GM03348 (cell line): ENCODE data around the gene PRAMEF33.
"Not testable (repeated sequence)": the region's sequence is repeated elsewhere in the genome, so short reads cannot be mapped to it uniquely, and the experiment has no call there.

Experiments used
- DNase-seq: peaks from one replicate; pipeline ENCODE4 v3.0.0; 2012; ENCODE audit warnings: low spot score

The PRAMEF33 gene, protein sequence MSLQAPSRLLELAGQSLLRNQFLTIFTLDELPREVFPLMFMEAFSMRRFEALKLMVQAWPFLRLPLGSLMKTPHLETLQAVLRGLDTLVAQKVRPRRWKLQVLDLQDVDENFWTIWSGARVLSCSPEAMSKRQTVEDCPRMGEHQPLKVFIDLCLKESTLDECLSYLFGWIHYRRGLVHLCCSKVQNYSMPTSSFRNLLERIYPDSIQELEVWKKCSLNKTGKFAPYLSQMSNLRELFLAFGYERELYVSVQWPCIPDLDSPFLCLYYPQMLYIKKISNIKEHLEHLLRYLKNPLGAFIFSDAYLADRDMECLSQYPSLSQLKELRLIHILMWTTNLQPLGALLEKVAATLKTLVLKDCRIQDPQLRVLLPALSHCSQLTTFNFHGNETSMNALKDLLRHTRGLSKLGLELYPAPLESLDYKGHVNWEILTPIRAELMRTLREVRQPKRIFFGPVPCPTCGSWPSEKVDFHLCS

DNA sequence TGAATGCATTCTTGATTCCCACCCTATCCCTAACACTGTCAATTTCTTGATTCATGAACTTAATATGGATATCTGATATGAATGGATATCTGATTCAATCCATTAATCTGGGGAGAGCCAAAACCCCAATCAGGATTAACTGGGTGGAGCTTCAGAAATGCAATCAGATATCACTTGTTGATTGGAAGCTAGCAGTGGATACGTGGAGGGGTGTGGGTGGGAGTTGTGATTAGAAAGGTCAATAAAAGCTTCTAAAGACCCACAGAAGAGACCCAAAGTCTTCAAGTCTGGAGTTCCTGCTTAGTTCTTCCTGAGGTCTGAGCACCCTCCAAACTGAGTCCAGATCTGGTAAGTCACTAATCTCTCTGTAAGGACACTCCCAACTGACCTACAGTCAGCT is at the start of gene PRAMEF33:
PRAMEF33 (plus strand) TSS at position 301 of the 400 bp plus-strand sequence. CDS start 2,416 bp downstream, outside the sequence.
- DNase-seq = not testable (repeated sequence)

DNA sequence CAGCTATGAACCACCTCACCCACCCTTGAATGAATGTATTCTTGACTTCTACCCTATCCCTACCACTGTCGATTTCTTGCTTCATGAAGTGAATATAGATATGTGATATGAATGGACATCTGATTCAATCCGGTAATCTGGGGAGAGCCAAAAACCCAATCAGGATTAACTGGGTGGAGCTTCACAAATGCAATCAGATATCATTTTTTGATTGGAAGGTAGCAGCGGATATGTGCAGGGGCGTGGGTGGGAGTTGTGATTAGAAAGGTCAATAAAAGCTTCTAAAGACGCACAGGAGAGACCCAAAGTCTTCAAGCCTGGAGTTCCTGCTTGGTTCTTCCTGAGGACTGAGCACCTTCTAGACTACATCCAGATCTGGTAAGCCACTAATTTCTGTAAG is 49.4 kb upstream of the PRAMEF33 start, which contains the start of gene PRAMEF5:
PRAMEF5 (plus strand) TSS at position 301 of the 400 bp plus-strand sequence. CDS start 5,071 bp downstream, outside the sequence.
- not testable (repeated sequence) for DNase-seq

DNA sequence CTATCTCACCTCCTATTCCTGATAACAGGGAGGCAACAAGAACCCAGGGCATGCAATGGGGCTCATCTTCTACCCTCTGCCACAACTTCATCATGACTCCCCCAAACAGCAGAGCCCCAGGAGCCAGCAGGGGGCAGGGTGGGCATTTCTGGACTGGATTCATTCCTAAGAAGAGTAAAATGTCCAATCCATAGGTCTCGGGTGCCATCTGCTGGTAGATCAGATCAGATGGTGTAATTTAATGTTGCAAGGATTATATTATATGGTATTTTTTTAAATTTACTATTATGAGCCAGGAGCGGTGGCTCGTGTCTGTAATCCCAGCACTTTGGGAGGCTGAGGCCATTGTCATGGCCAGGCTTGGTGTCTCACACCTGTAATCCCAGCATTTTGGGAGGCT is 38.2 kb upstream of the PRAMEF33 start:
- DNase-seq = not testable (repeated sequence)

DNA sequence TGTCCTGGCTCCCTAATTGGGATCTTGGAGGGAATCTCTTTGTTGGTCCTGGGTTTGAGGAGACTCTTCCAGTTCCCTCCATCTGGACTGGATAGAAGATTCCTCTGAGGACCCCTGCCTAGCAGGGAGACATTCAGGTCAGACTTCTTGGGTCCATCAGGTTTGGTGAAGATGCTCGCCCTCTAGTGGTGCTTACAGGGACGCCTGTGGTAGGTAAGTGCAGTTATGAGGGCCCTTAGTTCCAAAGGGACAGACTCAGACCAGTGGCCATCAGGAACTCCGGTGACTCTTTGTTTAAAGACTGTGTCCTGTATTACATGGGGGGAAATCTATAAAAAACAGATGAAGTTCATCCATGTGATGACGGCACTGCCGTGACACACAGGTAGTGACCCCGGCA is 26.3 kb upstream of the PRAMEF33 start:
- not testable (repeated sequence) for DNase-seq

DNA sequence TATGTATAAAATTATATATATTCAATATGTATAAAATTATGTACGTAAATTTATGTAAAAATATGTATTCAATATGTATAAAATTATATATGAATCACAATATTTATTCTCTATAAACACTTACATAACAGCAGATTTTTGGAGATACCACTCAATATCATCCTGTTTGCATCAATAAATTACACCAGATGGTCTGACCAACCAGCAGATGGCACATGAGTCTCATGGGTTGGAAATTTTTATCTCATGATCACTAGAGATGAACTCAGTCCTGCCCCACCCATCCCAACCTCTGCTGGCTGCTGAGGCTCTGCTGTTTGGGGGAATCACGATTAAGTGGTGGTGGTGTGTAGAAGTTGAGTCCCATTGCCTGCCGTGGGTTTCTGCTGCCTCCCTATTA is 23.7 kb upstream of the PRAMEF33 start:
- DNase-seq = not testable (repeated sequence)

DNA sequence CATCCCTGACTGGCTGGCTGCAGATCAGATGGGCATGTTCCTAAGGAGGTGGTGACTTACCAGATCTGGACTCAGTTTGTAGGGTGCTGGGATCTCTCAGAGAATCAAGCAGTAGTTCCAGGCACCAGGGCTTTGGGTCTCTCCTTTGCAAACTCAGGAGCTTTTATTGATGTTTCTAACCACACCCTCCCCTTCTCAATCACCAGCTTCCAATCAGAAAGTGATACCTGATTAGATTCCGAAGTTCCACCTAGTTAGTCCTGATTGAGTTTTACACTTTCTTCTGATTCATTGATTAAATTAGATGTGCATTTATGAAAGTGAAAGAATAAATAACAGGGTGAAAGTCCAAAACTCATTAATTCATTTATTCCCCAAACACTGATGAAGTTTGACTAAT is 18.3 kb upstream of the PRAMEF33 start, which contains the start of gene PRAMEF8:
PRAMEF8 (minus strand) TSS at position 101 of the 400 bp plus-strand sequence. CDS start 1,046 bp downstream, outside the sequence.
- DNase-seq = not testable (repeated sequence)

DNA sequence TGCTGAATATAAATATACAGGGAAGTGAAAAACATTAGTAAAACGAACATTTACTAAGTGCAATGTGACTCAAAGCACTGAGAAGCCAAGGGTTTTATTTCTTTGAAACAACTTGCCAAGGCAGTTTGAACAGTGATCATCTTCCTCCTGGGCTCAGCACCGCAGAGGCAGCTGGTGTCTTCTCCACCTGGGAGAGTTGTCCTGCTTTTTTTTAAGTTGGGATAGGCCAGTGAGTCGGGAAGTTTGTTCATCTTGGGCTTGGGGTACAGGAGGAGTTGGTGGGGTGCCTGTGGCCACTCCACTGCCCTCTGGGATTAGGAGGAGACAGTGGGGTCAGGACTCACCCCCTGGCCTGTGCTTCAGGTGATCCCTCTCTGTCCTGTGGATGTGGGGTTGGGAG is 14.3 kb upstream of the PRAMEF33 start:
- not testable (repeated sequence) for DNase-seq

DNA sequence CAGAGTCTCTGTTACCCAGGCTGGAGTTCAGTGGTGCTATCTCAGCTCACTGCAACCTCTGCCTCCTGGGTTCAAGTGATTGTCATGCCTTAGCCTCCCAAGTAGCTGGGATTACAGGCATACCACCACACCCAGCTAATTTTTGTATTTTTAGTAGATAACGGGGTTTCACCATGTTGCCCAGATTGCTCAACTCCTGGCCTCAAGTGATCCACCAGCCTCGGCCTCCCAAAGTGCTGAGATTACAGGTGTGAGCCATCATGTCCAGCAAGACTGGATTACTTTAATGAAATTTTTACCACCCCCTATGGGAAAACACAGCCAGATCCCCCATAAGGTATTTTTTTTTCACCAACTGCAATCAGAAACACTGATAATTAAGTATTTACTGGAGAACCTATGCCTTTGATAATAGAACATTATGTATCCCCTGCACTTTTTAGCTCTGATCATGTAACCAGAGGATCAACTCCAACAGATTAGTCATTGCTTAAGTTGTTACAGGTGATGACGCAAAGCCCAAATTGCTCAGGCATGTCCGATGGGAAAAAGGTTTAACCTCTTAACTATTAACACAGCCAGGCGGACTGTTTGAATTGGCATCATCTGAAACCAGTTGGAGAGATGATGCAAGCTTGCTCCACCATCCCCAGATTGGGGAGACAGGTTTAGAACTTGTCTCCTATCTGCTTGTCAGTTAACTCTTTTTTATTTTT is 6.0 kb upstream of the PRAMEF33 start:
- DNase-seq = not testable (repeated sequence)

DNA sequence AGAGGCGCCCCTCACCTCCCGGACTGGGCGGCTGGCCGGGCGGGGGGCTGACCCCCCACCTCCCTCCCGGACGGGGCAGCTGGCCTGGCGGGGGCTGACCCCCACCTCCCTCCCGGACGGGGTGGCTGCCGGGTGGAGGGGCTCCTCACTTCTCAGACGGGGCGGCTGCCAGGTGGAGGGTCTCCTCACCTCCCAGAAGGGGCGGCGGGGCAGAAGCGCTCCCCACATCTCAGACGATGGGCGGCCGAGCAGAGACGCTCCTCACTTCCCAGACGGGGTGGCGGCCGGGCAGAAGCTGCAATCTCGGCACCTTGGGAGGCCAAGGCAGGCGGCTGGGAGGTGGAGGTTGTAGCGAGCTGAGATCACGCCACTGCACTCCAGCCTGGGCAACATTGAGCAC is 4.6 kb upstream of the PRAMEF33 start:
- DNase-seq = not testable (repeated sequence)

DNA sequence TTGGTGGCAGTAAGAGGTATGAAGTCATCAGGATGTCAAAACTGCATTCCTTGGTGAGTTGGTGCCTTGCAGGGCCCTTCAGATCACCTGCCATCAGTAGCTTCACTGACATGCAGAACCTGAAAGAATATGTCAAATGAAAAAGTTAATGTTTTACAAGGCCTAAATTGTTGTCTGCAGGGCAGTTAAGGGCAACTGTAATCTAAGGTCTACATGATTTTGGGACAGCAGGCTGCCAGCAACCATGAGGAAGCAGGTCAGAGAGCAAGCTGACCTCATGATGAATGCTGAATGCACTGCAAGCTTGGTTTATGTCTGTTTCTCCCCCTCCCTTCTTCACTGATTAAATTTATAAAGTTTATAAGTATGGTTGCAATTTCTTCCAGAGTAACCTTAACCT is 1.1 kb upstream of the PRAMEF33 start:
- DNase-seq = not testable (repeated sequence)

DNA sequence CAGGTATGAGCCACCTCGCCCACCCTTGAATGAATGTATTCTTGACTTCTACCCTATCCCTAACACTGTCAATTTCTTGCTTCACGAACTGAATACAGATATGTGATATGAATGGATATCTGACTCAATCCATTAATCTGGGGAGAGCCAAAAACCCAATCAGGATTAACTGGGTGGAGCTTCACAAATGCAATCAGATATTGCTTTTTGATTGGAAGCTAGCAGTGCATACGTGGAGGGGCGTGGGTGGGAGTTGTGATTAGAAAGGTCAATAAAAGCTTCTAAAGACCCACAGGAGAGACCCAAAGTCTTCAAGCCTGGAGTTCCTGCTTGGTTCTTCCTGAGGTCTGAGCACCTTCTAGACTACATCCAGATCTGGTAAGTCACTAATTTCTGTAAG is 11.9 kb downstream of the PRAMEF33 start, which contains the start of gene PRAMEF15:
PRAMEF15 (plus strand) TSS at position 301 of the 400 bp plus-strand sequence. CDS start 2,827 bp downstream, outside the sequence.
- DNase-seq = not testable (repeated sequence)

DNA sequence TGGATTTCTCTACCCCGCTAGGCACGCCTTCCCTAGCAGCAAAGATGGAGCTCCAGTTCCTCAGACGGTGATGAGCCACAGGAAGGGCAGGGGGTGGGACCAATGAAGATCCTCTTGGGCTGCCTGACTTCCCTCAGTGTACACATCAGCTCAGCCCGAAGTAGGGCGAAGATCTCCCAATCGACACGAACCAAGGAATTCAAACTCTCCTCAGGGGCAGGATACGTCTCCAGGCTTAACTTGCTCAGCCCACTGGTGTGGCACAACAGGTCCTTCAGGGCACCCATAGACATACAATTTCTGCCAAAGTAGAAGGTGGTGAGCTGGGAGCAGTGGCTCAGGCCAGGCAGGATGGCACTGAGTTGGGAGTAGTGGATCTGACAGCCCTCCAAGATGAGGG is 39.2 kb downstream of the PRAMEF33 start:
- DNase-seq = not testable (repeated sequence)

DNA sequence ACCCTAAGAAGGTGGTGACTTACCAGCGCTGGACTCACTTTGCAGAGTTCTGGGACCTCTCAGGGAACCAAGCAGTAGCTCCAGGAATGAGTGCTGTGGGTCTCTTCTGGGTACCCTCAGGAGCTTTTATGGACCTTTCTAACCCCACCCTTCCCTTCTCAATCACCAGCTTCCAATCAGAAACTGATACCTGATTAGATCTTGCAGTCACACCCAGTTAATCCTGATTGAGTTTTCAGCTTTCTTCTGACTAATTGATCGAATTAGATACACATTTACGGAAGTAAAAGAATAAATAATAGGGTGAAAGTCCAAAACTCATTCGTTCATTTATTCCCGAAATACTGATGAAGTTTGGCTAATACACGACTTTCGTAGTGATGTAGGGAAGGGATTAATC is 43.7 kb downstream of the PRAMEF33 start, which contains the start of gene PRAMEF14:
PRAMEF14 (minus strand) TSS at position 101 of the 400 bp plus-strand sequence. CDS start 1,820 bp downstream, outside the sequence.
- not testable (repeated sequence) for DNase-seq

DNA sequence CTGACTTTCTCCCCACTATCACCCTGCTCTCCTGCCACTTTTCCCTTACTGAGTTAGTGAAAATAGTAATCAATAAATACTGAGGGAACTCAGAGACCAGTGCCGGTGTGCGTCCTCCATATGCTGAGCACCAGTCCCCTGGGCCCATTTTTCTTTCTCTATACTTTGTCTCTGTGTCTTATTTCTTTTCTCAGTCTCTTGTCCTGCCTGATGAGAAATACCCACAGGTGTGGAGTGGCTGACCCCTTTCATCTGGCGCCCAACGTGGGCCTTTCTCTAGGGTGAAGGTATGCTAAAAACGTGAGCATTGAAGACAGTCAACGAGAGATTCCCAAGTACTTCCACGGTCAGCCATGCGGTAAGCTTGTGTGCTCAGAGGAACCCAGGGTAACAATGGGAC is 50.1 kb downstream of the PRAMEF33 start:
- not testable (repeated sequence) for DNase-seq

DNA sequence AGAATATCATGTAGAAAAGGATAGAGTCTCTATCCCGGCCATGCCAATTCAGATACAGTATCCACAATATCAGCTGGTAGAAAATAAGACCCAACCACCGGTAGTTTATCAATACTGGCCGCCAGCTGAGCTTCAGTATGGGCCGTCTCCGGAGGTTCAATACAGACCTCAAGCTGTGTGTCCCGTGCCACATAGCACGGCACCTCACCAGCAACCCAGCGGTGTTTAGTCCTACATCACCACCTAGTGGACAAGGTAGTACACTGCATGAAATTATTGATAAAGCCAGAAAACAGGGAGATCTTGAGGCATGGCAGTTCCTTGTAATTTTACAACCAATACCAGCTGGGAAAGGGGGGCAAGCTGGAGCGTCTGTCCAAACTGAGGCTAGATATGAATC is 51.1 kb downstream of the PRAMEF33 start:
- not testable (repeated sequence) for DNase-seq

DNA sequence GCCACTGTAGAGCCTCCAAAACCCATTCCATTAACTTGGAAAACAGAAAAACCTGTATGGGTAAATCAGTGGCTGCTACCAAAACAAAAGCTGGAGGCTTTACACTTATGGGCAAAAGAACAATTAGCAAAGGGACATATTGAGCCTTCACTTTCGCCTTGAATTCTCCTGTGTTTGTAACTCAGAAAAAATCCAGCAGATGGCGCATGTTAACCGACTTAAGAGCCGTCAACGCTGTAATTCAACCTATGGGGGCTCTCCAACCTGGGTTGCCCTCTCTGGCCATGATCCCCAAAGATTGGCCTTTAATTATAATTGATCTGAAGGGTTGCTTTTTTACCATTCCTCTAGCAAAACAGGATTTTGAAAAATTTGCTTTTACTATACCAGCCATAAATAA is 53.4 kb downstream of the PRAMEF33 start:
- DNase-seq = peak; percentile 32
